Esophagus (tissue), 2 donors: ENCODE measurements around the gene ULK4. TPM values are rescaled to one million over a fixed set of nuclear protein-coding genes. Genes with fewer than 3 reads are reported as not detected.
A peak's percentile ranks its signal among the peaks of the same experiment; 100 is the strongest.

Experiments
- H3K27ac ChIP-seq, 2 donors: one replicate each; pipeline ENCODE4 v1.5.1; 2013; ENCODE audit warnings: low read depth in 2 of 2, mild to moderate bottlenecking in 2 of 2, inconsistent platforms in 1 of 2, low read length in 1 of 2, moderate library complexity in 1 of 2
- H3K27me3 ChIP-seq, 2 donors: one replicate each; pipeline ENCODE4 v1.6.1; 2013; ENCODE audit warnings: low read length in 2 of 2, control low read depth in 1 of 2, mild to moderate bottlenecking in 1 of 2; ENCODE audit not compliant: insufficient read depth in 2 of 2, control insufficient read depth in 1 of 2
- H3K36me3 ChIP-seq, 2 donors: one replicate each; pipeline ENCODE4 v1.6.1; 2013; ENCODE audit warnings: low read length in 1 of 2; ENCODE audit not compliant: control insufficient read depth in 2 of 2, insufficient read depth in 2 of 2
- H3K4me1 ChIP-seq, 2 donors: one replicate each; pipeline ENCODE4 v1.6.1; 2013; ENCODE audit warnings: low read length in 1 of 2; ENCODE audit not compliant: control insufficient read depth in 2 of 2, insufficient read depth in 2 of 2
- H3K4me3 ChIP-seq, 2 donors: one replicate each; pipeline ENCODE4 v1.5.1; 2013; ENCODE audit warnings: low read length in 2 of 2, mild to moderate bottlenecking in 2 of 2, low read depth in 1 of 2, moderate library complexity in 1 of 2
- H3K9me3 ChIP-seq, 2 donors: one replicate each; pipeline ENCODE4 v1.6.1; 2013; ENCODE audit warnings: mild to moderate bottlenecking in 2 of 2, low read depth in 1 of 2, low read length in 1 of 2, moderate library complexity in 1 of 2; ENCODE audit not compliant: control insufficient read depth in 2 of 2, insufficient read depth in 1 of 2
- WGBS, 2 donors: extraction: QIAGEN DNeasy Blood & Tissue Kit; methylation state at CpG; one replicate each; pipeline ENCODE4 v1.1.7; 2013; 5-methylcytosine and 5-hydroxymethylcytosine counted together
- polyA plus RNA-seq, 2 donors: library from polyadenylated mRNA; stranded (reverse); fragments of 200-250 nt; gene quantifications; one replicate each; pipeline ENCODE4 v1.2.3, GENCODE V29; 2013
- donor health status: healthy with polysubstance abuse.
- donor health status: Bipolar disorder and iron deficiency.

Gene ULK4
- polyA plus RNA-seq, 2 donors, result 1.1 to 1.3 TPM

DNA sequence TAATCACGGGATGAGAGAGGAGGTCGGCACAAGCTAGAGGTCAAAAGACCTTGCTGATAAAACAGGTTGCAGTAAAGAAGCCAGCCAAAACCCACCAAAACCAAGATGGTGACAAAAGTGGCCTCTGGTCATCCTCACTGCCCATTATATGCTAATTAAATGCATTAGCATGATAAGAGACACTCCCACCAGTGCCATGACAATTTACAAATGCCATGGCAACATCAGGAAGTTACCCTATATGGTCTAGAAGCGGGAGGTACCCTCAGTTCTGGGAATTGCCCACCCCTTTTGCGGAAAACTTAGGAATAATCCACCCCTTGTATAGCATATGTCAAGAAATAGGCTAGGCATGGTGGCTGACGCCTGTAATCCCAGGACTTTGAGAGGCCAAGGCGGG, 4.3 kb upstream of the ULK4 start:
- no peaks in the 10 kb centered on the region for H3K27me3 ChIP-seq
- no peaks in the 10 kb centered on the region for H3K36me3 ChIP-seq
- no peaks in the 10 kb centered on the region for H3K9me3 ChIP-seq
- no peak overlapping the region for H3K27ac ChIP-seq
- WGBS, 2 donors, result 82 to 86% methylated on average over 6 of the region's 6 CpGs
- no peaks in the 10 kb centered on the region for H3K4me1 ChIP-seq
- no peak overlapping the region for H3K4me3 ChIP-seq

- Histone ChIP-seq H3K36me3 (no peaks in the 10 kb centered on the region), H3K27ac (no peak overlapping the region), H3K27me3 (no peaks in the 10 kb centered on the region), H3K4me3 (no peak overlapping the region), H3K9me3 (no peaks in the 10 kb centered on the region), H3K4me1 (no peaks in the 10 kb centered on the region)
- 80 to 85% methylated on average over 10 of the region's 10 CpGs for WGBS, 2 donors
These were observed 1.9 kb upstream of the ULK4 start for GRCh38 chr3:41963823-41964222.

DNA sequence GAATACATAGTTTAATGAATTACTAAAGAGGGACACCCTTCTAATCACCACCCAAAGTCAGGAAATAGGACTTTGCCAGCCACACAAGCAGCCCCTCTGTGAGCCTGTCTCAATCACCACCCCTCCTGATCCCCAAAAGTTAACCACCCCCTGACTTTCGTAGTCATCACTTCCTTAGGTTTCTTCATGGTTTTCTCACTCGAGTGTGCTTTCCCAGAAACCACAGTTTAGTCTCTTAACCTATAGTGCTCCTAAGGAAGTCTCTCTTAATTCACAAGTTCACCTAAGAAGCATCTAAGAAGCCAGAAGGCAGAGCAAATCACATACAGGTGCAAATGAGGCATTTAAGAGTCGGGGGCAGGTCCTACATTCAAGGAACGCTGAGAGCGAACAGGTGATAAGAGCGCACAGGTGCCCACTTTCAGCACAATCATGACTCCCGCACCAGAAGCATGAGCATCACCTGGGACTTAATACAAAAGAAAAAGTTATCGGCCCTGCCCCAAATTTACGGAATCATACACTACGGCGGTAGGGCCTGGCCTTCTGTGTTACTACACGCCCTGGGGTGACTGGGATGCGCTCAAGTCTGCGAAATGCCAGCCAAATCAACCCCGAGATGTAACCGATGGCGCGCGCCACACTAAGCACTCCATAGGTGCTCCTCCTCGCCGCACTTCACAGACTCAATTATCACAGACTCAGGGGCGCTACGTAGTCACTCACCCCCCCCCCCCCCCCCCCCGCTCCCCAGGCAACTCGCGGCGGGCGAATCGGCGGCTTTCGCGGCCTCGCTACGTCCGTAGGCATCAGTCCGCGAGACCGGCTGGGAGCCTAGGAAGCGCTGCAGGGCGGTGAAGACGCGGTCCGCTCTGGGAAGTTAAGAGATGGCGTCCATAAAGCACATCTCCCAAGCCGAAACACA, 815 bp downstream of the ULK4 start:
- H3K27ac ChIP-seq, result peak overlapping the region; percentile 71 to 90
- peak overlapping the region; percentile 77 to 92 for H3K4me3 ChIP-seq
- H3K27me3 ChIP-seq, result no peaks in the 10 kb centered on the region
- 0 to 1% methylated on average over 45 of the region's 45 CpGs for WGBS, 2 donors
- no peaks in the 10 kb centered on the region for H3K9me3 ChIP-seq
- no peaks in the 10 kb centered on the region for H3K36me3 ChIP-seq
- H3K4me1 ChIP-seq, result no peaks in the 10 kb centered on the region

GRCh38 chr3:41956574-41956973, 5.3 kb downstream of the ULK4 start:
- Histone ChIP-seq H3K4me1 (no peaks in the 10 kb centered on the region), H3K27me3 (no peaks in the 10 kb centered on the region), H3K9me3 (no peaks in the 10 kb centered on the region), H3K36me3 (no peaks in the 10 kb centered on the region), H3K27ac (no peak overlapping the region), H3K4me3 (no peak overlapping the region)

DNA sequence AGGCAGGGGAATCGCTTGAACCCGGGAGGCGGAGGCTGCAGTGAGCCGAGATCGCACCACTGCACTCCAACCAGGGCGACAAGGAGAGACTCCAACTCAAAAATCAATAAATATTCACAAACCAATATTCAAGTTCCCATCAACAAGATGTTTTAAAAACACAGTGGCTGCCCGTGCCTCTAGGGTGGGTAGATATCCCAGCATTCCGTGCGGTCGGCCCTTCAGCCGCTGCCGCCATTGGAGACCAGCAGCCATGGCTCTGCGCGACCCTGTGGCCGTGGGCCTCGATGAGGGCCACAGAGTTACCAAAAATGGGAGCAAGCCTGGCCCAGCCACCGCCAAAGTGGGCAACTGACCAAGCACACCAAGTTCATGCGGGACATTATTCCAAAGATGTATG, 6.7 kb downstream of the ULK4 start:
- Histone ChIP-seq H3K27me3 (no peaks in the 10 kb centered on the region), H3K9me3 (no peaks in the 10 kb centered on the region), H3K4me1 (no peaks in the 10 kb centered on the region), H3K36me3 (no peaks in the 10 kb centered on the region), H3K4me3 (no peak overlapping the region), H3K27ac (no peak overlapping the region)
- WGBS, 2 donors, result 92 to 93% methylated on average over 18 of the region's 18 CpGs

DNA sequence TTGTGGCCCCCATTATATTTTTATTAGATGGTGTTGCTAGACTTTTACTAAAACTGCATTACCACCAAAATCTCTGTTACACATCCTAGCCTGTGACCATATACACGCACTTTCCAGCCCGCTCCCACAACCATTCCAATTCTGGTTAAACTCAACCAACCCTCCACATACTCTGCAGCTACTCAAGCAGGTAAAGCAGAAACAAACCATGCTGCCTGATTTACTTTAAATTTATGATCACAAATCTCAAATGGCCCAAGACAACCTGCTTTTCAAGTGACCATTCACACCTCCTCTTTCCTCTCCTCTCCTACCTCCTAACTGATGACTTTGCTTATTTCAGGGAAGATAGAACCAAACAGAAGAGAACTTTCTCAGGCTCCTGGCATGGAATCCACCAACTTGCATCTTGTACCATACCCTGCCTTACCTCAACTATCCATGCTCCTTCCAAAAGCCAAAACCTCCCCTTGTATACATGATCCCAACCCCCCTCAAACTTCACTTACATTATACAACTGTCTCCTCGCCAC, 18.5 kb downstream of the ULK4 start:
- 96 to 98% methylated on average over 3 of the region's 3 CpGs for WGBS, 2 donors
- Histone ChIP-seq H3K27me3 (no peaks in the 10 kb centered on the region), H3K4me1 (no peaks in the 10 kb centered on the region), H3K9me3 (no peaks in the 10 kb centered on the region), H3K27ac (no peak overlapping the region), H3K36me3 (no peaks in the 10 kb centered on the region), H3K4me3 (no peak overlapping the region)

DNA sequence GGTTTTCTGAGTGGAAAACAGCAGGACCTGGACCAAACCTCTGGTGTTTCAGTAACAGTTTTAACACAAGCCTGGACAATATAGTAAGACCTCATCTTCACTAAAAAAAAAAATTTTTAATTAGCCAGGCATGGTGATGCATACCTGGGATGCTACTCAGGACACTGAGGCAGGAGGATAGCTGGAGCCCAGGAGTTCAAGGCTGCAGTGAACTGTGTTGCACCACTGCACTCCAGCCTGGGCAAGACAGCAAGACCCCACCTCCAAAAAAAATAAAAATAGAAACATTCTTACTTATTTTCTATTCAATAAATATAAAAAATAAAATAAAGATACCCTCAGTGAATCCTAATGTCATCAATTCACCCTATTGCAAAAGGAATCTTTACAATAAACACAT, 21.5 kb downstream of the ULK4 start:
- Histone ChIP-seq H3K4me3 (no peak overlapping the region), H3K36me3 (no peaks in the 10 kb centered on the region), H3K9me3 (no peaks in the 10 kb centered on the region), H3K4me1 (no peaks in the 10 kb centered on the region), H3K27ac (no peak overlapping the region), H3K27me3 (no peaks in the 10 kb centered on the region)

- no peaks in the 10 kb centered on the region for H3K4me1 ChIP-seq
- H3K36me3 ChIP-seq, result no peaks in the 10 kb centered on the region
- H3K4me3 ChIP-seq, result no peak overlapping the region
- H3K9me3 ChIP-seq, result no peaks in the 10 kb centered on the region
- no peak overlapping the region for H3K27ac ChIP-seq
- no peaks in the 10 kb centered on the region for H3K27me3 ChIP-seq
- WGBS, 2 donors, result 97 to 99% methylated on average over 1 of the region's 1 CpG
These were observed 25.5 kb downstream of the ULK4 start for GRCh38 chr3:41936384-41936783.

- WGBS, 2 donors, result 37 to 55% methylated on average over 3 of the region's 3 CpGs
- no peak overlapping the region for H3K27ac ChIP-seq
- no peak overlapping the region for H3K4me3 ChIP-seq
- H3K27me3 ChIP-seq, result no peaks in the 10 kb centered on the region
- no peaks in the 10 kb centered on the region for H3K4me1 ChIP-seq
- H3K36me3 ChIP-seq, result no peaks in the 10 kb centered on the region
- no peaks in the 10 kb centered on the region for H3K9me3 ChIP-seq
These were observed 28.7 kb downstream of the ULK4 start for GRCh38 chr3:41933154-41933676.

DNA sequence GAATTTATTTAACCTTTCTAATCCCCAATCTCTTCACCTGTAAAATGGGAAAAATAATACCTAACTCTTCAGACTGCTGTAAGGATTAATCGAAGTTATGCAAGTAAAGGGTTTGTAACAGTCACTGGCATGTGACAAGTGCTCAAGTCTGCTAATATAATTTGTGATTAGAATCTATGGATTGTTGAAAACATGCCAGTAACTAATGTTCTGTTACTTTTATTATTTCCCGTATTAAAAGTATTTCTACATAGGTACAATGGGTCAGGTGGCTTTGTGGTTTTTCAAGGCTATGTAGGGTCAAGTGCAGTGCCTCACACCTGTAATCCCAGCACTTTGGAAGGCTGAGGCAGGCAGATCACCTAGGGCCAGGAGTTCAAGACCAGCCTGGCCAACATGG, 29.4 kb downstream of the ULK4 start:
- no peak overlapping the region for H3K27ac ChIP-seq
- no peaks in the 10 kb centered on the region for H3K27me3 ChIP-seq
- H3K4me3 ChIP-seq, result no peak overlapping the region
- no peaks in the 10 kb centered on the region for H3K36me3 ChIP-seq
- H3K9me3 ChIP-seq, result no peaks in the 10 kb centered on the region
- 70 to 71% methylated on average over 2 of the region's 2 CpGs for WGBS, 2 donors
- no peaks in the 10 kb centered on the region for H3K4me1 ChIP-seq
